Cardiac fibroblast (primary cell): ENCODE measurements around the gene PRRG2.

Experiments used
- DNase-seq, 2 donors: peaks; one replicate each; pipeline versions ENCODE4 v3.0.0 to v3.0.0-alpha.2; 2010; ENCODE audit warnings: low read depth in 2 of 2
- H3K4me3 ChIP-seq, 2 donors: replicated peaks in 1 of 2; 1 replicate in 1 of 2; 2 replicates in 1 of 2; pipeline ENCODE4 v1.5.1; 2011; ENCODE audit warnings: low read depth in 2 of 2, low read length in 2 of 2, mild to moderate bottlenecking in 2 of 2, moderate library complexity in 1 of 2
- CTCF ChIP-seq: IDR thresholded peaks from one replicate; pipeline ENCODE4 v1.5.1; 2011; ENCODE audit warnings: low read depth, mild to moderate bottlenecking, low read length, inconsistent platforms

The PRRG2 gene

GRCh38 chr19:49573425-49573824, 7.7 kb upstream of the PRRG2 start:
- no peak for DNase-seq
- no peak overlapping the region for H3K4me3 ChIP-seq
- no peak for TF ChIP-seq CTCF

DNA sequence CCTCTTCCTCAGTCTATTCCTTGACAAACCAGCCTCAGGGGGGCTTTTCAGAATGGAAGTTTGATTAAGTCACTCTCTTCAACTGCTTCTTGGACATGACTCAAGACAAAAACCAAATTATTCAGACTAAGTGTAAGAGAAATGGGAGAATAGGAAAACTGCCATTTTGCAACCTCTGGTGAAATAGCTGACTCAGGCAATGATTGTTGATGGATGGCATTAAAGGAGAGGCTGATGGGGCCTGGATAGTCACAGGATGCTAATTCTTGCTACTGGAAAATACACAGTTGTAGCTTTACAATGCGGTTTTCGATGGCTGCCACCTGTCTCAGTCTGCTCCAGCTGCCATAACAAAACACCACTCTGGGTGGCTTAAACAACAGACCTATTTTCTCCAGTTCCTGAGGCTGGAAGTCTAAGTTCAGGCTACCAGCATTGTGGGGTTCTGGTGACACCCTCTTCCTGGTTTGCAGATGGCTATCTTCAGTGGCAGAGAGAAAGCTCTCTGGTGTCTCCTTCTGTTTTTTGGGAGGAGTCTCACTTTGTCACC, 6.8 kb upstream of the PRRG2 start:
- TF ChIP-seq CTCF, result no peak

GRCh38 chr19:49579193-49579592, 1.9 kb upstream of the PRRG2 start:
- H3K4me3 ChIP-seq, result peak overlapping the region in 1 of 2 donors; percentile 89
- TF ChIP-seq CTCF, result no peak
- no peak for DNase-seq

More for the DNA sequence above, 6.8 kb upstream of the PRRG2 start:
- peak in 1 of 2 donors; percentile 23 for DNase-seq
- no peak overlapping the region for H3K4me3 ChIP-seq

DNA sequence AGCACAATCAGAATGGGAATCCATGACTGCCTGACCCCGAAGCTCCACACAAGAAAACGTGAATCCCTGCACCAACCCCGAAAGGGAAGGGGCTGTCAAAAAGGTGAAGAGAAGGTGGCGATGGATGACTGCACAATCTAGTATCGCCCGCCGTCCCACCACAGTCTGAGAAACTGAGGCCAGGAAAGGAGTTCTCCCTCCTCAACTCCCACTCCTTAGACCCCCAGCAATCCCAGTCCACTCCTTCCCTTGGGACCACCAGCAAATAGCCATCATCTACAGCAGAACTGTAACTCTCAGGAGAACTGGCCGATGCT, 1.2 kb upstream of the PRRG2 start:
- peak overlapping the region; percentile 73 to 89 for H3K4me3 ChIP-seq
- TF ChIP-seq CTCF, result no peak
- DNase-seq, result no peak

- DNase-seq, result peak; percentile 98
- TF ChIP-seq CTCF, result no peak
- H3K4me3 ChIP-seq, result peak within 1 kb of the TSS; percentile 73 to 89
Observed at GRCh38 chr19:49580264-49581006, 681 bp upstream of the PRRG2 start, which contains the start of gene NOSIP. TSS of gene NOSIP (minus strand) at chr19:49580556. CDS start at chr19:49560691, 19,865 bp downstream.

DNA sequence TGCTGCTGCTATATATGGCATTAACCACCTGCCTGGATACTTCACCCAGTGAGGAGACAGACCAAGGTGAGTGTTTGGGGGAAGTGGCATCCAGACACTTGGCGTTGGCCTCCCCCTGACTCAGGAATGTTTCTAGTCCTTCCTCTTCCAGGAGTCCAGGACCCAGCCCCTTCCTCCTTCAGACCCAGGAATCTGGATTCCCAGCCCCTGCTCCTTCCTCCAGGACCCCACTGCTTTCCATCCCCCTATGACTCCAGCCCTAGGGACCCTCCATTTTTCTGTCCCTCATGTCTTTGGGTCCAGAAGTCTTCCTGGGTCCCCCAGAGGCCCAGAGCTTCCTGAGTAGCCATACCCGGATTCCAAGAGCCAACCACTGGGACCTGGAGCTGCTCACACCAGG, 2.1 kb downstream of the PRRG2 start:
- DNase-seq, result no peak
- H3K4me3 ChIP-seq, result no peak overlapping the region
- no peak for TF ChIP-seq CTCF
